Stimulated activated CD8-positive, alpha-beta memory T cell treated with anti-CD3 and anti-CD28 coated beads, Interleukin-12 subunit alpha, Interleukin-12 subunit beta, amount 100 ng/mL, for 1 hour (primary cell): ENCODE measurements around the gene ZNF282.
A peak's percentile ranks its signal among the peaks of the same experiment; 100 is the strongest.
"Not testable (repeated sequence)": the region's sequence is repeated elsewhere in the genome, so short reads cannot be mapped to it uniquely, and the experiment has no call there.

ENCODE experiments used
- DNase-seq: peaks from one replicate; pipeline ENCODE4 v3.0.0-alpha.2; 2020; ENCODE audit warnings: low read depth

The ZNF282 gene

DNA sequence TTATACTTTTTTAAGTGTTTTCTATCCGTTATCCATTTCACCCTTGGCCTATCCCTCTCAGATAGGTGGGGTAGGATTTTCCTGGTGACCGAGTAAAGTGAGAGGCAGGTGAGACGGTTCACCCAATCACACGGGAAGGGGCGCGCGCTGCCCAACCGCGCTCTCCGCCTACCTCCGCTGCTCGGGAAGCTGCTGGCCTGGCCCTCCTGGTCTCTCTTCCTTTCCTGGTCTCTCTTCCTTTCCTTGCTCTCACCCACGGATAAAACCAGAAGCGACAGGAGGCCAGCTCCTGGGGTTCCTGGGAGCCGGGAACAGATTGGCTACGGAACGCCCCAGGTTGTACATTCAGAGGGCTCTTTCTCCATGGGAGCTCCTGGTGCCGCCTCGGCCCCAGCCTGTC, 29.8 kb downstream of the ZNF282 start:
- no peak for DNase-seq

DNA sequence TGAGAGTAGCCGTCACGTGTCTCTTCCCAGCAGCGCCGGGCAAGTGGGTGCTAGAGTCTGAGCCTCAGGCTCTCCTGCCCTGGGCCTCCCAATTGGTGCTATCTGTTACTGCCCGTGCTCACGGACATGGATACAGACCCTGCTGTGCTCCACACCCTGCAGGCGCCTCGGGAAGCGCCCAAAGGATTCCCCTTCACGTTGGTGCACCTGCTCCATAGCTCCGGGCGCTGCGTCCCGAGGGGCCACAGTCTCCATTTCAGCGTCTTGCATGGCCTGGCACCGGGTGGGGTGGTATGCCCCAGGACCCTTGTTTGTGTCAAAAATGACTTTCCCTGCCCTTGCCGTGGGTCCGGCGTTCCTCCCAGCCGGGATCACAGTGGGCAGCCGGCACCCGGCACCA, 30.3 kb downstream of the ZNF282 start:
- DNase-seq = no peak

GRCh38 chr7:149226366-149226765, 31.0 kb downstream of the ZNF282 start:
- DNase-seq = not testable (repeated sequence)

GRCh38 chr7:149226840-149227494, 31.6 kb downstream of the ZNF282 start:
- no peak for DNase-seq

DNA sequence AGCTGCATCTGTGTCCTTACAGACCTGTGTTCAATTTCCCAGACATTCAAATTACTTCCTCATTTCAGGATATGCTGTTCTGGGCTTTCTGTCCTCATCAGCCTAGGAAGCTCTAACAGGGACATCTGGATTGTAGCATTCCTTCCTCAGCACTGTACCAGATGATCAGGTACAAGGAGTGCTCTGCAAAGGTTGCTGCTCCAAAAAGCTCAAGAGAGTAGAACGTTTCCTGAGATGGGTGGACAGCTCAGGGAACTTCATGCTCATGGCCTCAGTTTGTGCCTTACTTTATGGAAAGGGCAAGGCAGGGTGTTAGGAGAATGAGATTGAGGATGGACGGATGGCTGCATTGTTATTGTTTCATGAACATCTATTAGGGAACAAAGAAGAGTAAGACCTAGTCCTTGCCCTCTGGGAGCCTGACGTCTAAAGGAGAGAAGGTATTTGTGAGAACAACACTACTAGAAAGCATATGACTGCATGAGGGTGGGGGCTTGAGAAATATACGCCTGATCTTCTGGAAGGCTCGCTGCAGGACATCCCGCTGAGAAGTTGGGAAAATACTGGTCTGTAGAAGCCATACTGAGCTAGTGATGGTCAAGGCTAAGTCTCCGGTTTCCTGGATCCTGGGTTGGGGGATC, 33.6 kb downstream of the ZNF282 start:
- DNase-seq = no peak

GRCh38 chr7:149229526-149229925, 34.2 kb downstream of the ZNF282 start:
- no peak for DNase-seq

DNA sequence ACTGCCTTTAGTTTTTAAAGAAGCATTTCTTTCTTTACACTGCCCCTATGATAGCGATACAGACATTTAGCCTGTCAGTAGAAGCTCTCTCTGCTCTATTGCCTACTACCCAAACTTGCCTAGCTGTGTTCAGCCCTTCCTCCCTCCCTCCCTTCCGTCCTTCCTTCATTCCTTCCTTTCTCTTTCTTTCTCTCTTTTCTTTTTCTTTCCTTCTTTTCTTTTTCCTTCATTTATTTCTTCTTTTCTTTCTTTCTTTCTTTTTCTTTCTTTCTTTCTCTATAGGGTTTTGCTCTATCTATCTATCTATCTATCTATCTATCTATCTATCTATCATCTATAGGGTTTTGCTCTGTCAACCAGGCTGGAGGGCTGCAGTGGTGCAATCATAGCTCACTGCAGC, 37.0 kb downstream of the ZNF282 start:
- no peak for DNase-seq

GRCh38 chr7:149233655-149234204, 38.4 kb downstream of the ZNF282 start:
- not testable (repeated sequence) for DNase-seq

GRCh38 chr7:149237502-149237901, 42.2 kb downstream of the ZNF282 start:
- DNase-seq = no peak

GRCh38 chr7:149238051-149238450, 42.7 kb downstream of the ZNF282 start:
- no peak for DNase-seq

DNA sequence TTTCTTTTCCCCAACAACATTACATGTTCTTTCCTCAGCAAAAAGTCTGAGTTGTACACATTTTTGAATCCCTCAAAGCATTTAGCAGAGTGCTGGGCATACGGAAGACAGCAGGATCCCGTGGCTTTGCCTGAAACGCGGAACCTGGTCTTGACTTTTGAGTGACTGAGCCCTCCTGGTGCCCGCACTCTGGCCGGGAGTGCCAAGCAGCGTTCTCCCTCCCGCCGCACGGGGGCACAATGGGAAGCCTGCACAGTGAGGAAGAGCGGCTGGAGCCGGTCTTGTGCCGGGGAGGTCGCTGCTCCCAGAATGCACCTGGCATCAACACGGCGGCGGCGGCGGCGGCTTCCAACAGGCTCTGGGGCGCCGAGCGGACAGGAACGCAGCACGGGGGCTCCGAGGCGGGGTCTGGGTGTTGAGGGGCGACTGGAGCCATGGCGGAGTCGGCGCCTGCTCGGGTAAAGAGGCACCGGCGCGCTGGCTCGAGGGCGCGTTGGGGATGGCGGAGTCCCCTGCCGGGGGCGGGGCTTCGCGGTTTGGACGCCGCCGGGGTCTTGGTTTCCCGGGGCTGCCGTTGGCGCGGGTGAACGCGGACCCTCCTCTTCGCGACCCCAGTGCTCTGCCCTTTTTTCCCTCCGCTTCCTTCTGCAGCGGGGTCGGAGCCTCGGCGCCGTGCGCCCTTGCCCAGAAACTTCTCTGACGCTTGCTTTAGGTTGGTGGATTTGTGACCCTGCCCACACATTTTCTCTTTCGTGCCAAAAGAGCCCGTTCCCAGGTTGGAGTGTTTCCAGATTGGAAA, 44.2 kb downstream of the ZNF282 start, which contains the start of gene ZNF212:
Gene ZNF212, plus strand, starts transcription at position 307 of the 799 bp plus-strand sequence. Its CDS starts 128 bp downstream, at position 435.
- peak; percentile 86 for DNase-seq

- no peak for DNase-seq
These were observed 45.3 kb downstream of the ZNF282 start for GRCh38 chr7:149240637-149241036.

GRCh38 chr7:149241696-149242095, 46.4 kb downstream of the ZNF282 start:
- DNase-seq = no peak

DNA sequence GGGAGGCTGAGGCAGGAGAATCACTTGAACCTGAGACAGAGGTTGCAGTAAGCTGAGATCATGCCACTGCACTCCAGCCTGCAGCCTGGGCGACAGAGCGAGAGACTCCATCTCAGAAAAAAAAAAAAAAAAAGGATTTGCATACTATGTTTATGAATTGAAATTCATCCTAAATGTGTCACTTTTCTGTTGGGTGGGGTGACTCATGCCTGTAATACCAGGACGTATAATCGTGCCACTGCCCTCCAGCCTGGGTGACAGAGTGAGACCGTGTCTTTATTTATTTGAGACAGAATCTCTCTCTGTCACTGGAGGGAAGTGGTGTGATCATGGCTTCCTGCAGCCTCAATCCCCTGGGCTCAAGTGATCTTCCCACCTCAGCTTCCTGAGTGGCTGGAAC, 49.9 kb downstream of the ZNF282 start:
- no peak for DNase-seq

DNA sequence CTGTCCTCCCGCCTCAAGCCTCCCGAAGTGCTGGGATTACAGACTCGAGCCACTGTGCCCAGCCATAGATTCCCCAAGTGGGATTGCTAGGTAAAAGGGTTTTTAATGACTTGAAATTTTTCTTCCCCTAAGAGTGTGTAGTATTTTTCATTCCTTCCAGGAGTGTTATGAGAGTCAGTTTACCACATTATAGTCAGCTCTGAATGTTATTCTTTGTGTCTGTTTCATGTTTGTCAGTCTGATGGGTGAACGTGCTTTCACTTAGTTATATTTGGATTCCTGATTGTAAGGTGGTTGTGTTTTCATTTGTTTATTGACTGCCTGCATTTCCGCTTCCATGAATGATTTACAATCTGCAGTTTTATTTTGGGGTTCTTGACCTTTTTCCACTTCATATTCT, 50.4 kb downstream of the ZNF282 start:
- DNase-seq = no peak

DNA sequence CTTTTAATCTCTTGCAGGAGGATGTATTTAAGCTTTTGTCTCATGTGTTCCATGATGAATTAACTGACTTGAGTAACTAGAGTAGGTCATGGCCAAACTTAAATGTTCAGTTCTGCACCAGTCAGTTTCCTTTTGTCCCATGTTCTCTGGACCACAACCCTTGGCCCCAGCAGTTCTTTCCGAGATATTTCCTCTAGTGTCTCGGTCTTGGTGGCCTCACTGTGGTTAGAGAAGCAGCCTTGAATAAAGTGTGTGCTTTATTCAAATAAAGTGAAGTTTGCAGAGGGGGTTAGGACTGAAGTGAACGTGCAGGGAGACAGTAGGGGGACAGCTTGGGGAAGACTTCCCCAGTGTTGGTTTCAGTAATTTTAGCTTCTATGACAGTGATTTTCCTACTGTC, 53.4 kb downstream of the ZNF282 start:
- no peak for DNase-seq

DNA sequence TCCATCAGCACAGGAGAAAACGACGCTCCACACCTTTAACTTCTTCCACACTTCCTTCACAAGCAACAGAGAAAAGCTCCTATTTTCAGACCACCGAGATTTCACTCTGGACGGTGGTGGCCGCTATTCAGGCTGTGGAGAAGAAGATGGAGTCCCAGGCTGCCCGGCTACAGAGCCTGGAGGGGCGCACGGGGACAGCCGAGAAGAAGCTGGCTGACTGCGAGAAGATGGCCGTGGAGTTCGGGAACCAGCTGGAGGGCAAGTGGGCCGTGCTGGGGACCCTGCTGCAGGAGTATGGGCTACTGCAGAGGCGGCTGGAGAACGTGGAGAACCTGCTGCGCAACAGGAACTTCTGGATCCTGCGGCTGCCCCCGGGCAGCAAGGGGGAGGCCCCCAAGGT, 54.8 kb downstream of the ZNF282 start:
- DNase-seq = not testable (repeated sequence)

DNA sequence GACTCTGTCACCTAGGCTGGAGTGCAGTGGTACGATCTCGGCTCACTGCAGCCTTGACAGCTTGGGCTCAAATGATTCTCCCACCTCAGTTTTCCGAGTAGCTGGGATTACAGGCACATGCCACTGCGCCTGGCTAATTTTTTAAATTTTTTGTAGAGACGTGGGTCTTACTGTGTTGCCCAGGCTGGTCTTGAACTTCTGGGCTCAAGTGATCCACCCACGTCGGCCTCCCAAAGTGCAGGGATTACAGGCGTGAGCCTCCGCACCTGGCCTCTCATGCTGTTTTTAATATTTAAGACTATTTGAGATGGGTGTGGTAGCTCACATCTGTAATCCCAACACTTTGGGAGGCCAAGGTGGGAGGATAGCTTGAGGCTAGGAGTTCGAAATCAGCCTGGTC, 56.2 kb downstream of the ZNF282 start:
- not testable (repeated sequence) for DNase-seq

DNA sequence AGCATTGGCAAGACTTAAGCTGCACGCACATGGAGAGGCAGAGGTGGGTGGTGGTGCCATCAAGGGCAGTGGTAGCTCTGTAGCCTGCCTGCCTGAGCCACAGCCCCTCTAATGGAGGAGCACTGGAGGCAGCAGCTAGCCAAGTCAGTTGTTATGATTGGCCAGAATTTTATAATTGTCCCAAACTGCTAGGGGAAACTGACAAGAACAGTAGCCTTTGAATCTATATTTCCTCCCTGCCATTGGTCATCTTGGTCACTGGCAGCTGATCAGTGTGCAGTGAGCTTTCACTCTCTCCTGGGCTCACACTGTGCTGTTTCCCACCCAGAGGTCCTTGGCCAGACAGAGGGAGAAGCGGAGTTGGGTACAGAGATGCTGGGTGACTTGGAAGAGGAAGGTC, 57.0 kb downstream of the ZNF282 start:
- DNase-seq = no peak

- no peak for DNase-seq
These were observed 58.3 kb downstream of the ZNF282 start for GRCh38 chr7:149253665-149254064.

GRCh38 chr7:149254181-149254858, 59.0 kb downstream of the ZNF282 start:
- DNase-seq = no peak

- DNase-seq = no peak
These were observed 59.8 kb downstream of the ZNF282 start for GRCh38 chr7:149255174-149255573.
